ENCODE data around the gene LFNG.
A peak's percentile ranks its signal among the peaks of the same experiment; 100 is the strongest.

The LFNG gene

GRCh38 chr7:2504128-2504888 is 15.3 kb upstream of the LFNG start:
- no peak for DNase-seq

GRCh38 chr7:2504889-2505375 is 14.6 kb upstream of the LFNG start:
- no peak for DNase-seq

GRCh38 chr7:2505401-2505800 is 14.2 kb upstream of the LFNG start:
- no peak for DNase-seq

- DNase-seq, result no peak
These were observed 12.2 kb upstream of the LFNG start for GRCh38 chr7:2507208-2507916.

GRCh38 chr7:2507917-2508306 is 11.7 kb upstream of the LFNG start:
- DNase-seq, result no peak

- peak; percentile 70 for DNase-seq
These were observed 11.0 kb upstream of the LFNG start for GRCh38 chr7:2508327-2509215.

- no peak for DNase-seq
These were observed 10.2 kb upstream of the LFNG start for GRCh38 chr7:2509298-2509906.

- DNase-seq, result no peak
These were observed 9.3 kb upstream of the LFNG start for GRCh38 chr7:2510130-2510776.

GRCh38 chr7:2510909-2511768 is 8.4 kb upstream of the LFNG start:
- DNase-seq, result peak; percentile 85

- DNase-seq, result no peak
These were observed 7.8 kb upstream of the LFNG start for GRCh38 chr7:2511769-2512168.

- DNase-seq, result no peak
These were observed 7.4 kb upstream of the LFNG start for GRCh38 chr7:2512179-2512661.

GRCh38 chr7:2512713-2513112 is 6.9 kb upstream of the LFNG start:
- no peak for DNase-seq

GRCh38 chr7:2513702-2514101 is 5.9 kb upstream of the LFNG start:
- no peak for DNase-seq

GRCh38 chr7:2514473-2515423 is 4.8 kb upstream of the LFNG start:
- DNase-seq, result no peak

- no peak for DNase-seq
These were observed 4.0 kb upstream of the LFNG start for GRCh38 chr7:2515424-2516193.

- DNase-seq, result no peak
These were observed 3.4 kb upstream of the LFNG start for GRCh38 chr7:2516194-2516555.

GRCh38 chr7:2517026-2517425 is 2.5 kb upstream of the LFNG start:
- DNase-seq, result no peak

- no peak for DNase-seq
These were observed 1.7 kb upstream of the LFNG start for GRCh38 chr7:2517678-2518507.
